HepG2 (cell line): Measurements from ENCODE around the gene ARG2. TPM values are rescaled to one million over a fixed set of nuclear protein-coding genes. Genes with fewer than 3 reads are reported as not detected.

Experiments
- ATAC-seq: fragments of 200-7000 bp; cut with Tn5 transposase; 3 replicates; pipeline ENCODE4 v1.9.1; 2020; ENCODE audit warnings: mild to moderate bottlenecking, moderate library complexity
- BruUV-seq: library from RNA; stranded (reverse); fragments of 400-500 nt; replicated peaks from 2 replicates; lab custom pipeline; 2021; lab: Mats Ljungman, UMichigan
- CTCF ChIA-PET: fragments of 300-600 bp; formaldehyde crosslinking; extraction: SDS; loops from one replicate; lab custom pipeline; 2021; ENCODE audit warnings: low total read pairs, inconsistent platforms, low intra/inter-chr PET ratio; lab: Yijun Ruan, JAX
- POLR2A ChIA-PET: fragments of 350-600 bp; sonication (Branson Sonifier 250); formaldehyde crosslinking; loops from one replicate; lab custom pipeline; 2020; ENCODE audit warnings: antibody characterized with exemption, inconsistent platforms; lab: Yijun Ruan, JAX
- DNase-seq: peaks from one replicate; pipeline ENCODE4 v3.0.0-alpha.2; 2015; ENCODE audit warnings: low spot score
- FAIRE-seq: peaks from 3 replicates; lab custom pipeline; 2011; peaks lifted over from hg19 to GRCh38; lab: Jason Lieb, UNC
- H2AFZ ChIP-seq: one replicate; pipeline ENCODE4 v1.6.1; 2011; ENCODE audit warnings: low read length, inconsistent platforms
- H3K27ac ChIP-seq: fragments of 300-600 bp; 3 replicates; pipeline ENCODE4 v1.8.0; 2011; ENCODE audit warnings: mixed run types, mild to moderate bottlenecking, mixed read lengths, low read length, inconsistent platforms; ENCODE audit not compliant: insufficient read depth; ENCODE audit errors: extremely low read length
- H3K27me3 ChIP-seq, 2 experiments: fragments of 200-600 bp in 1 of 2; 2 replicates in 1 of 2; 3 replicates in 1 of 2; pipeline versions ENCODE4 v1.6.0 to v1.8.0; 2011; ENCODE audit warnings: low read length in 2 of 2, mild to moderate bottlenecking in 2 of 2, moderate library complexity in 2 of 2, inconsistent platforms in 1 of 2; ENCODE audit not compliant: insufficient read depth in 2 of 2, control insufficient read depth in 1 of 2
- H3K36me3 ChIP-seq, 2 experiments: fragments of 200-600 bp in 1 of 2; replicated peaks in 1 of 2; 2 replicates in 1 of 2; 3 replicates in 1 of 2; pipeline versions ENCODE4 v1.5.1 to v1.8.0; 2011; ENCODE audit warnings: low read length in 2 of 2, inconsistent platforms in 1 of 2; ENCODE audit not compliant: insufficient read depth in 2 of 2, control insufficient read depth in 1 of 2
- H3K4me1 ChIP-seq: 2 replicates; pipeline ENCODE4 v1.5.1; 2012; ENCODE audit warnings: low read length, inconsistent platforms; ENCODE audit not compliant: insufficient read depth
- H3K4me2 ChIP-seq: 2 replicates; pipeline ENCODE4 v1.6.0; 2011; ENCODE audit warnings: low read depth, low read length, inconsistent platforms
- H3K4me3 ChIP-seq, 3 experiments: fragments of 200-600 bp in 1 of 3; sonication (generic), shearing (Covaris generic) in 1 of 3; replicated peaks in 1 of 3; 2 replicates each; pipeline ENCODE4 v1.5.1; 2011 to 2016; ENCODE audit warnings: low read length in 3 of 3, inconsistent platforms in 2 of 3, low read depth in 2 of 3, mild to moderate bottlenecking in 2 of 3, control low read depth in 1 of 3, mixed read lengths in 1 of 3; ENCODE audit not compliant: insufficient read depth in 1 of 3
- H3K79me2 ChIP-seq: one replicate; pipeline ENCODE4 v1.6.1; 2011; ENCODE audit warnings: low read length, inconsistent platforms; ENCODE audit not compliant: insufficient read depth
- H3K9ac ChIP-seq: 2 replicates; pipeline ENCODE4 v1.6.0; 2011; ENCODE audit warnings: mild to moderate bottlenecking, low read depth, low read length, inconsistent platforms; ENCODE audit not compliant: insufficient read depth
- H3K9me3 ChIP-seq: 2 replicates; pipeline ENCODE4 v1.5.1; 2012; ENCODE audit warnings: mild to moderate bottlenecking, low read length
- H4K20me1 ChIP-seq: 2 replicates; pipeline ENCODE4 v1.6.0; 2011; ENCODE audit warnings: inconsistent platforms, mild to moderate bottlenecking, low read length, moderate library complexity; ENCODE audit not compliant: insufficient read depth
- FOXA3 ChIP-seq: IDR thresholded peaks from 2 replicates; pipeline ENCODE4 v1.6.1; 2016; ENCODE audit warnings: missing genetic modification reagents, missing compliant biosample characterization
- HNF4A ChIP-seq: sonication (generic); formaldehyde crosslinking; IDR thresholded peaks from 2 replicates; pipeline ENCODE4 v1.4.0; 2020; ENCODE audit warnings: missing genetic modification reagents
- MYC ChIP-seq: sonication (generic); formaldehyde crosslinking; IDR thresholded peaks from 2 replicates; pipeline ENCODE4 v1.9.0; 2021; ENCODE audit warnings: missing genetic modification reagents, borderline replicate concordance
- SIN3A ChIP-seq: IDR thresholded peaks from 2 replicates; pipeline ENCODE4 v1.6.1; 2011; ENCODE audit warnings: low read depth, mild to moderate bottlenecking, control low read depth, low read length, borderline replicate concordance
- TCF7 ChIP-seq: sonication (generic); IDR thresholded peaks from 2 replicates; pipeline ENCODE4 v1.6.1; 2016; ENCODE audit warnings: antibody characterized with exemption, low read depth
- ZNF431 ChIP-seq: sonication (generic); formaldehyde crosslinking; IDR thresholded peaks from 2 replicates; pipeline ENCODE4 v1.9.0; 2022; ENCODE audit warnings: missing genetic modification reagents, low read depth, mild to moderate bottlenecking, borderline replicate concordance
- ZNF549 ChIP-seq: sonication (generic); formaldehyde crosslinking; IDR thresholded peaks from 2 replicates; pipeline ENCODE4 v1.5.0; 2020; ENCODE audit warnings: missing genetic modification reagents
- ZNF567 ChIP-seq: sonication (generic); formaldehyde crosslinking; IDR thresholded peaks from 2 replicates; pipeline ENCODE4 v1.8.1; 2023; ENCODE audit warnings: mild to moderate bottlenecking, missing genetic modification reagents, borderline replicate concordance
- ZNF598 ChIP-seq: sonication (generic); formaldehyde crosslinking; IDR thresholded peaks from 2 replicates; pipeline ENCODE4 v1.5.1; 2020; ENCODE audit warnings: mild to moderate bottlenecking, missing genetic modification reagents, borderline replicate concordance
- ZNF619 ChIP-seq: sonication (generic); formaldehyde crosslinking; IDR thresholded peaks from 2 replicates; pipeline ENCODE4 v1.4.0; 2020; ENCODE audit warnings: mild to moderate bottlenecking, missing genetic modification reagents
- WGBS: methylation state at CpG from one replicate; pipeline ENCODE4 v1.1.6; 2017; ENCODE audit warnings: low lambda C conversion rate; 5-methylcytosine and 5-hydroxymethylcytosine counted together
- in situ Hi-C: cut with HindIII; loops from 2 replicates; pipeline ENCODE4 v1.10.0; 2017; ENCODE audit warnings: low pct_unique_long_range_greater_than_20kb; ENCODE audit not compliant: extremely low pct_ligation_motif_present
- intact Hi-C: fragments of 100-400 bp; cut with micrococcal nuclease; formaldehyde crosslinking; loops from one replicate; pipeline ENCODE4 v1.10.0; 2022; ENCODE audit not compliant: unreplicated experiment
- polyA plus RNA-seq, 8 experiments: library from polyadenylated mRNA; depleted of rRNA in 3 of 8; stranded (reverse) in 7 of 8; unstranded in 1 of 8; fragments of >200 nt; fragmentation: Illumina TruSeq in 4 of 8; extraction: Trizol in 4 of 8; gene quantifications; 2 replicates each; pipeline versions ENCODE4 v1.2.1 to v1.2.3, GENCODE V29; 2011 to 2016; ENCODE audit warnings: low read depth in 4 of 8, missing spikeins in 1 of 8, mixed read lengths in 1 of 8; ENCODE audit not compliant: insufficient read depth in 1 of 8
- total RNA-seq, 5 experiments: library from RNA; depleted of rRNA; stranded (reverse); fragments of >200 nt; fragmentation: Illumina TruSeq; extraction: Trizol; gene quantifications; 2 replicates each; pipeline ENCODE4 v1.2.3, GENCODE V29; 2016; ENCODE audit warnings: low read depth in 1 of 5
- TF ChIP-seq, protein P1 (sequence below): sonication (generic); formaldehyde crosslinking; IDR thresholded peaks from 2 replicates; pipeline ENCODE4 v1.4.0; 2020; ENCODE audit warnings: missing genetic modification reagents
- TF ChIP-seq, protein P2 (sequence below): sonication (generic); formaldehyde crosslinking; IDR thresholded peaks from 2 replicates; pipeline ENCODE4 v1.4.0; 2020; ENCODE audit warnings: missing genetic modification reagents

Gene ARG2
- total and polyA plus RNA-seq, 2 of the 13 experiments (the other 11 are each of a cell fraction or from before 2014, with no cell fraction given) = 37.5 to 73.6 TPM

DNA sequence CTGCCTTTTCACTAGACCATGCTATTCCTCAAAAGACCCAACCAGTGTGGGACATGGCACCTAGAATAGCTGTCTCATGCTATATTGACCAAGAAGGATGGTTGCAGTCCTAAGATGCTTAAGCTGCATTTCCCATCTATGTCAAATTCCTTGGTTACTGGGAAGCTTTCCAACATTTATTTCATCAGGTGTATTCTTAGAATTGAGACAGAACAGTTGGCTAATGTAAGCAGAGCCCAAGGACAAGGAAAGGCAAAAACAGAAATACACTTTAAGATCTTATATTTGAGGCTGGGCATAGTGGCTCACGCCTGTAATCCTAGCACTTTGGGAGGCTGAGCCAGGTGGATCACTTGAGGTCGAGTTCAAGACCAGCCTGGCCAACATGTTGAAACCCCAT lies 24.7 kb downstream of the ARG2 start:
- H3K4me2 ChIP-seq = no peak overlapping the region
- DNase-seq (no peak), FAIRE-seq (no peak), ATAC-seq (no peak)
- POLR2A ChIA-PET = no interaction called here
- H4K20me1 ChIP-seq = no peaks in the 10 kb centered on the region
- no peak overlapping the region for H3K9ac ChIP-seq
- no TSS peak for BruUV-seq
- no peaks in the 10 kb centered on the region for H3K4me1 ChIP-seq
- 86% methylated on average over 2 of the region's 2 CpGs for WGBS
- intact Hi-C loops (no loop called here), in situ Hi-C loops (no loop called here)
- H3K4me3 ChIP-seq = no peak overlapping the region
- H2AFZ ChIP-seq = no peak overlapping the region
- H3K36me3 ChIP-seq = peaks cover 23 to 51% of the 10 kb centered on the region in 2 experiments
- TF ChIP-seq TCF7 = no peak
- TF ChIP-seq, protein P1, sequence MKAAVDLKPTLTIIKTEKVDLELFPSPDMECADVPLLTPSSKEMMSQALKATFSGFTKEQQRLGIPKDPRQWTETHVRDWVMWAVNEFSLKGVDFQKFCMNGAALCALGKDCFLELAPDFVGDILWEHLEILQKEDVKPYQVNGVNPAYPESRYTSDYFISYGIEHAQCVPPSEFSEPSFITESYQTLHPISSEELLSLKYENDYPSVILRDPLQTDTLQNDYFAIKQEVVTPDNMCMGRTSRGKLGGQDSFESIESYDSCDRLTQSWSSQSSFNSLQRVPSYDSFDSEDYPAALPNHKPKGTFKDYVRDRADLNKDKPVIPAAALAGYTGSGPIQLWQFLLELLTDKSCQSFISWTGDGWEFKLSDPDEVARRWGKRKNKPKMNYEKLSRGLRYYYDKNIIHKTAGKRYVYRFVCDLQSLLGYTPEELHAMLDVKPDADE (CRISPR knock-in tag) = no peak
- no peak for TF ChIP-seq ZNF431 (CRISPR knock-in tag)
- no peak for TF ChIP-seq ZNF567
- no peak for TF ChIP-seq MYC (CRISPR knock-in tag)
- no peak for TF ChIP-seq ZNF619 (CRISPR knock-in tag)
- no peak for TF ChIP-seq FOXA3 (CRISPR knock-in tag)
- TF ChIP-seq ZNF549 (CRISPR knock-in tag) = no peak
- no peak for TF ChIP-seq SIN3A
- TF ChIP-seq ZNF598 = no peak
- TF ChIP-seq HNF4A (CRISPR knock-in tag) = no peak
- TF ChIP-seq, protein P2, sequence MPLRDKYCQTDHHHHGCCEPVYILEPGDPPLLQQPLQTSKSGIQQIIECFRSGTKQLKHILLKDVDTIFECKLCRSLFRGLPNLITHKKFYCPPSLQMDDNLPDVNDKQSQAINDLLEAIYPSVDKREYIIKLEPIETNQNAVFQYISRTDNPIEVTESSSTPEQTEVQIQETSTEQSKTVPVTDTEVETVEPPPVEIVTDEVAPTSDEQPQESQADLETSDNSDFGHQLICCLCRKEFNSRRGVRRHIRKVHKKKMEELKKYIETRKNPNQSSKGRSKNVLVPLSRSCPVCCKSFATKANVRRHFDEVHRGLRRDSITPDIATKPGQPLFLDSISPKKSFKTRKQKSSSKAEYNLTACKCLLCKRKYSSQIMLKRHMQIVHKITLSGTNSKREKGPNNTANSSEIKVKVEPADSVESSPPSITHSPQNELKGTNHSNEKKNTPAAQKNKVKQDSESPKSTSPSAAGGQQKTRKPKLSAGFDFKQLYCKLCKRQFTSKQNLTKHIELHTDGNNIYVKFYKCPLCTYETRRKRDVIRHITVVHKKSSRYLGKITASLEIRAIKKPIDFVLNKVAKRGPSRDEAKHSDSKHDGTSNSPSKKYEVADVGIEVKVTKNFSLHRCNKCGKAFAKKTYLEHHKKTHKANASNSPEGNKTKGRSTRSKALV (CRISPR knock-in tag) = no peak
- TF ChIP-seq, all 625 proteins: peak for 0
- H3K79me2 ChIP-seq = no peaks in the 10 kb centered on the region
- H3K9me3 ChIP-seq = no peaks in the 10 kb centered on the region
- H3K27ac ChIP-seq = no peak overlapping the region
- H3K27me3 ChIP-seq = no peaks in the 10 kb centered on the region
- CTCF ChIA-PET = no interaction called here
